ENCODE results near the gene CCDC88B.

DNA sequence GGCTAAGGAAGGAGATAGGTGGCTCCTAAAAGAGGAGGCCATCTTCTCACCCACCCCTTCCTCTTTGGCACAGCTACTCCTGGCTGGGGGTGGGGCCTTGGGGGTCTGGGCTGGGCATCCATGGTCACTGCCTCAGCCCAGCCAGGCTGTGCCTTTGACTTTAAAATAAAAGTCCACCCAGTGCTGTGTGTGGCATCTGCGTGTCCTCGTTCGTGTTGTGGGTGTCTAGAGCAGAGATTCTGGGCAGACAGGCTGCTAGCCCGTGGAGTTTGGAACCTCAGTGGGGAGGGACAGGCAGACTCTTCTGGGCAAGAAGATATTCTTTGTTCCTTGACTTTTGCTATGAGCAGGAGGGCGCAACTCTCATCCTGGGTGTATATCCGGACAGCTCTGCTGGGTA lies 32.0 kb downstream of the CCDC88B start:
- TF ChIP-seq, protein P1, sequence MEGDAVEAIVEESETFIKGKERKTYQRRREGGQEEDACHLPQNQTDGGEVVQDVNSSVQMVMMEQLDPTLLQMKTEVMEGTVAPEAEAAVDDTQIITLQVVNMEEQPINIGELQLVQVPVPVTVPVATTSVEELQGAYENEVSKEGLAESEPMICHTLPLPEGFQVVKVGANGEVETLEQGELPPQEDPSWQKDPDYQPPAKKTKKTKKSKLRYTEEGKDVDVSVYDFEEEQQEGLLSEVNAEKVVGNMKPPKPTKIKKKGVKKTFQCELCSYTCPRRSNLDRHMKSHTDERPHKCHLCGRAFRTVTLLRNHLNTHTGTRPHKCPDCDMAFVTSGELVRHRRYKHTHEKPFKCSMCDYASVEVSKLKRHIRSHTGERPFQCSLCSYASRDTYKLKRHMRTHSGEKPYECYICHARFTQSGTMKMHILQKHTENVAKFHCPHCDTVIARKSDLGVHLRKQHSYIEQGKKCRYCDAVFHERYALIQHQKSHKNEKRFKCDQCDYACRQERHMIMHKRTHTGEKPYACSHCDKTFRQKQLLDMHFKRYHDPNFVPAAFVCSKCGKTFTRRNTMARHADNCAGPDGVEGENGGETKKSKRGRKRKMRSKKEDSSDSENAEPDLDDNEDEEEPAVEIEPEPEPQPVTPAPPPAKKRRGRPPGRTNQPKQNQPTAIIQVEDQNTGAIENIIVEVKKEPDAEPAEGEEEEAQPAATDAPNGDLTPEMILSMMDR (IDR thresholded peaks at IDR 0.05 in 4 of 5, conservative IDR thresholded peaks at IDR 0.05 in 1 of 5): no peak
- TF ChIP-seq POLR2A (IDR thresholded peaks at IDR 0.05): no peak
